GM23338 (cell line): ENCODE results near the gene NRIP1. TPM values are rescaled to one million over a fixed set of nuclear protein-coding genes. Genes with fewer than 3 reads are reported as not detected.

Experiments
- ATAC-seq: fragments of 200-7000 bp; cut with Tn5 transposase; 3 replicates; pipeline ENCODE4 v1.9.1; 2020
- DNase-seq: peaks from one replicate; pipeline ENCODE4 v3.0.0-alpha.2; 2015; ENCODE audit warnings: low spot score
- H2AFZ ChIP-seq: fragments of 200-600 bp; sonication (generic); 2 replicates; pipeline ENCODE4 v1.8.0; 2016; ENCODE audit warnings: antibody characterized with exemption, mild to moderate bottlenecking, moderate library complexity
- H3F3A ChIP-seq: fragments of 200-600 bp; sonication (generic); replicated peaks from 2 replicates; pipeline ENCODE4 v1.8.0; 2017; ENCODE audit warnings: antibody characterized with exemption, mixed run types, low read depth
- H3K27ac ChIP-seq: fragments of 200-600 bp; sonication (generic); 2 replicates; pipeline ENCODE4 v1.6.1; 2016; ENCODE audit warnings: low read depth
- H3K27me3 ChIP-seq: fragments of 200-600 bp; sonication (generic); 2 replicates; pipeline ENCODE4 v1.8.0; 2016; ENCODE audit warnings: mild to moderate bottlenecking, mixed run types, moderate library complexity; ENCODE audit not compliant: insufficient read depth
- H3K36me3 ChIP-seq: fragments of 200-600 bp; sonication (generic); 2 replicates; pipeline ENCODE4 v1.8.0; 2016; ENCODE audit warnings: mild to moderate bottlenecking; ENCODE audit not compliant: insufficient read depth
- H3K4me1 ChIP-seq: fragments of 200-600 bp; sonication (generic); 2 replicates; pipeline ENCODE4 v1.8.0; 2016; ENCODE audit warnings: mild to moderate bottlenecking, moderate library complexity; ENCODE audit not compliant: insufficient read depth
- H3K4me2 ChIP-seq: fragments of 200-600 bp; sonication (generic); 2 replicates; pipeline ENCODE4 v1.7.1; 2017; ENCODE audit warnings: mixed run types
- H3K4me3 ChIP-seq: fragments of 200-600 bp; sonication (generic); 2 replicates; pipeline ENCODE4 v1.6.1; 2016; ENCODE audit warnings: mixed run types
- H3K79me2 ChIP-seq: fragments of 200-600 bp; sonication (generic); replicated peaks from 2 replicates; pipeline ENCODE4 v1.8.0; 2017; ENCODE audit warnings: mild to moderate bottlenecking; ENCODE audit not compliant: insufficient read depth
- H3K9me2 ChIP-seq: fragments of 200-600 bp; sonication (generic); 2 replicates; pipeline ENCODE4 v1.8.0; 2017; ENCODE audit not compliant: insufficient read depth
- H4K20me1 ChIP-seq: fragments of 200-600 bp; sonication (generic); replicated peaks from 2 replicates; pipeline ENCODE4 v1.8.0; 2017; ENCODE audit warnings: mild to moderate bottlenecking; ENCODE audit not compliant: insufficient read depth
- H3K27ac Mint-ChIP-seq: 2 replicates; pipeline ENCODE4 v1.8.0; 2020; ENCODE audit warnings: inconsistent platforms, mild to moderate bottlenecking, moderate library complexity, mixed read lengths
- H3K27me3 Mint-ChIP-seq: 3 replicates; pipeline ENCODE4 v1.8.0; 2022; ENCODE audit warnings: low read depth, mild to moderate bottlenecking, moderate library complexity, mixed read lengths, inconsistent platforms; ENCODE audit not compliant: insufficient read depth, poor library complexity
- H3K36me3 Mint-ChIP-seq: 3 replicates; pipeline ENCODE4 v1.8.0; 2021; ENCODE audit warnings: low read depth, mild to moderate bottlenecking, inconsistent platforms, moderate library complexity, mixed read lengths
- H3K4me1 Mint-ChIP-seq: 3 replicates; pipeline ENCODE4 v1.8.0; 2020; ENCODE audit warnings: mild to moderate bottlenecking, inconsistent platforms, mixed read lengths
- H3K4me3 Mint-ChIP-seq: 3 replicates; pipeline ENCODE4 v1.8.0; 2021; ENCODE audit warnings: moderate library complexity, mild to moderate bottlenecking, inconsistent platforms, mixed read lengths
- H3K9me3 Mint-ChIP-seq: 3 replicates; pipeline ENCODE4 v1.8.0; 2020; ENCODE audit warnings: moderate library complexity, mild to moderate bottlenecking, inconsistent platforms, mixed read lengths
- CREB1 ChIP-seq: fragments of 250-450 bp; sonication (Bioruptor Pico); IDR thresholded peaks from 2 replicates; pipeline ENCODE4 v1.5.0; 2020; ENCODE audit warnings: low read depth, mild to moderate bottlenecking, moderate library complexity
- EZH2 ChIP-seq: fragments of 200-600 bp; sonication (generic); IDR thresholded peaks from one replicate; pipeline ENCODE4 v1.8.0; 2017; ENCODE audit warnings: antibody characterized with exemption, mild to moderate bottlenecking, low read depth; ENCODE audit not compliant: unreplicated experiment
- EZH2phosphoT487 ChIP-seq: fragments of 200-600 bp; sonication (generic); IDR thresholded peaks from one replicate; pipeline ENCODE4 v1.8.1; 2018; ENCODE audit warnings: antibody characterized with exemption; ENCODE audit not compliant: unreplicated experiment
- JUNB ChIP-seq: IDR thresholded peaks from one replicate; pipeline ENCODE4 v1.6.1; 2016; ENCODE audit warnings: antibody characterized with exemption; ENCODE audit not compliant: unreplicated experiment
- NANOG ChIP-seq: IDR thresholded peaks from 2 replicates; pipeline ENCODE4 v1.6.1; 2016; ENCODE audit warnings: antibody characterized with exemption, borderline replicate concordance
- POLR2AphosphoS5 ChIP-seq: IDR thresholded peaks from 2 replicates; pipeline ENCODE4 v1.6.1; 2016; ENCODE audit warnings: antibody characterized with exemption, low read depth
- REST ChIP-seq: IDR thresholded peaks from one replicate; pipeline ENCODE4 v1.6.1; 2018; ENCODE audit warnings: antibody characterized with exemption; ENCODE audit not compliant: unreplicated experiment
- STAT1 ChIP-seq: IDR thresholded peaks from one replicate; pipeline ENCODE4 v1.6.1; 2016; ENCODE audit warnings: antibody characterized with exemption; ENCODE audit not compliant: unreplicated experiment
- ZNF114 ChIP-seq: fragments of 250-450 bp; sonication (Bioruptor Pico); IDR thresholded peaks from 2 replicates; pipeline ENCODE4 v1.5.0; 2020; ENCODE audit warnings: mild to moderate bottlenecking, moderate library complexity
- ZNF331 ChIP-seq: fragments of 250-450 bp; sonication (Bioruptor Pico); IDR thresholded peaks from 2 replicates; pipeline ENCODE4 v1.5.0; 2020; ENCODE audit warnings: low read depth, mild to moderate bottlenecking, moderate library complexity
- ZNF462 ChIP-seq: fragments of 250-450 bp; sonication (Bioruptor Pico); IDR thresholded peaks from 2 replicates; pipeline ENCODE4 v1.5.0; 2020; ENCODE audit warnings: mild to moderate bottlenecking, moderate library complexity
- polyA plus RNA-seq: library from polyadenylated mRNA; unstranded; fragments of >200 nt; fragmentation: Nextera tagmentation; extraction: Ambion mirVana; gene quantifications from 2 replicates; pipeline ENCODE4 v1.2.1, GENCODE V29; 2016
- total RNA-seq: library from RNA; depleted of rRNA; stranded (reverse); fragments of >200 nt; shearing (Covaris generic); gene quantifications from 2 replicates; pipeline ENCODE4 v1.2.3, GENCODE V29; 2014
- TF ChIP-seq, protein P1 (sequence below), 2 experiments: fragments of 200-600 bp in 1 of 2; sonication (generic) in 1 of 2; conservative IDR thresholded peaks; 2 replicates each; pipeline versions ENCODE4 v1.5.1 to v1.6.1; 2016 to 2017; ENCODE audit warnings: antibody characterized with exemption in 2 of 2, low read depth in 2 of 2, mild to moderate bottlenecking in 2 of 2, moderate library complexity in 1 of 2
- TF ChIP-seq, protein P2 (sequence below): IDR thresholded peaks from 2 replicates; pipeline ENCODE4 v1.6.1; 2016; ENCODE audit warnings: antibody characterized with exemption

Gene NRIP1
- total and polyA plus RNA-seq, 2 experiments from 2014 or later, result 3.0 to 9.0 TPM

DNA sequence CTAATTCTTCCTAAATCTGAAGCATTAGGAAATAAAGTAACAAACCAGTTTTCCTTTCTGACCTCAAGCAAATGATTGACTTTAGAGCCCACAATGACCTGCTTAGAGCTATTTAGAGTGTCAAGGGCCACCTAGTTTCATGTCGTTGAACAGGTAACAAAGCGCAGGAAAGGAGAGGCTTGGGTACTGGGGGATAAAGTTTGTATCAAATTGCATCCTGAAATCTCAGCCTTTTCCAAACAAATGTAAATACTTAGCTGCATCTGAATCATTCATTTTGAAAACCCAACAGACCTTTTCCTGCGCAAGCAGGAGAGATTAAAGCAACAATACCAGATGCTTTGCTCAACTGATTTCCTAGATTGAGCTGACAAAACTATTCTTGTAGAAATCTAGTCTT, 121.2 kb downstream of the NRIP1 start:
- H2AFZ ChIP-seq, result no peak overlapping the region; the same call in 1 of the 2 replicates
- H3F3A ChIP-seq, result no peaks in the 10 kb centered on the region
- no peak for TF ChIP-seq POLR2AphosphoS5
- TF ChIP-seq EZH2, result no peak
- TF ChIP-seq CREB1 (CRISPR knock-in tag), result no peak
- TF ChIP-seq ZNF331 (CRISPR knock-in tag), result no peak
- TF ChIP-seq, protein P1, sequence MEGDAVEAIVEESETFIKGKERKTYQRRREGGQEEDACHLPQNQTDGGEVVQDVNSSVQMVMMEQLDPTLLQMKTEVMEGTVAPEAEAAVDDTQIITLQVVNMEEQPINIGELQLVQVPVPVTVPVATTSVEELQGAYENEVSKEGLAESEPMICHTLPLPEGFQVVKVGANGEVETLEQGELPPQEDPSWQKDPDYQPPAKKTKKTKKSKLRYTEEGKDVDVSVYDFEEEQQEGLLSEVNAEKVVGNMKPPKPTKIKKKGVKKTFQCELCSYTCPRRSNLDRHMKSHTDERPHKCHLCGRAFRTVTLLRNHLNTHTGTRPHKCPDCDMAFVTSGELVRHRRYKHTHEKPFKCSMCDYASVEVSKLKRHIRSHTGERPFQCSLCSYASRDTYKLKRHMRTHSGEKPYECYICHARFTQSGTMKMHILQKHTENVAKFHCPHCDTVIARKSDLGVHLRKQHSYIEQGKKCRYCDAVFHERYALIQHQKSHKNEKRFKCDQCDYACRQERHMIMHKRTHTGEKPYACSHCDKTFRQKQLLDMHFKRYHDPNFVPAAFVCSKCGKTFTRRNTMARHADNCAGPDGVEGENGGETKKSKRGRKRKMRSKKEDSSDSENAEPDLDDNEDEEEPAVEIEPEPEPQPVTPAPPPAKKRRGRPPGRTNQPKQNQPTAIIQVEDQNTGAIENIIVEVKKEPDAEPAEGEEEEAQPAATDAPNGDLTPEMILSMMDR (conservative IDR thresholded peaks at IDR 0.05; ENCODE audit: low read depth in 2 of 2), result no peak
- TF ChIP-seq STAT1, result no peak
- no peak for TF ChIP-seq REST
- TF ChIP-seq, protein P2, sequence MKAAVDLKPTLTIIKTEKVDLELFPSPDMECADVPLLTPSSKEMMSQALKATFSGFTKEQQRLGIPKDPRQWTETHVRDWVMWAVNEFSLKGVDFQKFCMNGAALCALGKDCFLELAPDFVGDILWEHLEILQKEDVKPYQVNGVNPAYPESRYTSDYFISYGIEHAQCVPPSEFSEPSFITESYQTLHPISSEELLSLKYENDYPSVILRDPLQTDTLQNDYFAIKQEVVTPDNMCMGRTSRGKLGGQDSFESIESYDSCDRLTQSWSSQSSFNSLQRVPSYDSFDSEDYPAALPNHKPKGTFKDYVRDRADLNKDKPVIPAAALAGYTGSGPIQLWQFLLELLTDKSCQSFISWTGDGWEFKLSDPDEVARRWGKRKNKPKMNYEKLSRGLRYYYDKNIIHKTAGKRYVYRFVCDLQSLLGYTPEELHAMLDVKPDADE, result no peak
- TF ChIP-seq NANOG, result no peak
- no peak for TF ChIP-seq EZH2phosphoT487
- no peak for TF ChIP-seq ZNF114 (CRISPR knock-in tag)
- TF ChIP-seq ZNF462 (CRISPR knock-in tag), result no peak
- TF ChIP-seq JUNB, result no peak
- H3K27ac ChIP-seq, result no peak overlapping the region
- no peaks in the 10 kb centered on the region for H4K20me1 ChIP-seq
- no peak overlapping the region for H3K4me2 ChIP-seq
- peaks cover 4% of the 10 kb centered on the region for H3K27me3 Mint-ChIP-seq
- H3K27ac Mint-ChIP-seq, result no peak overlapping the region
- H3K9me3 Mint-ChIP-seq, result peaks cover 27% of the 10 kb centered on the region
- no peak for ATAC-seq
- no peak overlapping the region for H3K4me3 Mint-ChIP-seq
- peaks cover 20% of the 10 kb centered on the region for H3K4me1 Mint-ChIP-seq
- no peak overlapping the region for H3K4me3 ChIP-seq
- peaks cover 6% of the 10 kb centered on the region; the same call in 1 of the 2 replicates for H3K4me1 ChIP-seq
- H3K36me3 Mint-ChIP-seq, result peaks cover 24% of the 10 kb centered on the region
- no peaks in the 10 kb centered on the region for H3K27me3 ChIP-seq
- peaks cover 4% of the 10 kb centered on the region; the same call in 1 of the 2 replicates for H3K9me2 ChIP-seq
- 0 out of 2 replicates have a peak, but pooled peaks cover 3% of the 10 kb centered on the region for H3K36me3 ChIP-seq
- no peak for DNase-seq
- H3K79me2 ChIP-seq, result no peaks in the 10 kb centered on the region
